Smooth muscle cell (in vitro differentiated cells): ENCODE measurements around the gene TRMT44. TPM values are rescaled to one million over a fixed set of nuclear protein-coding genes. Genes with fewer than 3 reads are reported as not detected.

Experiments used
- DNase-seq: peaks from one replicate; lab custom pipeline; 2025; ENCODE audit not compliant: unreplicated experiment; lab: John Stamatoyannopoulos, UW
- H2AFZ ChIP-seq: fragments of 200-600 bp; sonication (generic); 2 replicates; pipeline ENCODE4 v1.6.0; 2016; ENCODE audit warnings: antibody characterized with exemption, low read depth, mild to moderate bottlenecking
- H3F3A ChIP-seq: fragments of 200-600 bp; sonication (generic); 2 replicates; pipeline ENCODE4 v1.6.0; 2017; ENCODE audit warnings: antibody characterized with exemption, low read depth
- H3K27ac ChIP-seq: fragments of 200-600 bp; sonication (generic); 2 replicates; pipeline ENCODE4 v1.5.1; 2016; ENCODE audit warnings: low read depth, mild to moderate bottlenecking
- H3K27me3 ChIP-seq: fragments of 200-600 bp; sonication (generic); 2 replicates; pipeline ENCODE4 v1.6.1; 2016; ENCODE audit warnings: low read depth, mild to moderate bottlenecking
- H3K36me3 ChIP-seq: fragments of 200-600 bp; sonication (generic); 2 replicates; pipeline ENCODE4 v1.5.1; 2016; ENCODE audit warnings: low read depth
- H3K4me1 ChIP-seq: fragments of 200-600 bp; sonication (generic); 2 replicates; pipeline ENCODE4 v1.5.1; 2016; ENCODE audit warnings: low read depth
- H3K4me2 ChIP-seq: fragments of 200-600 bp; sonication (generic); 2 replicates; pipeline ENCODE4 v1.6.0; 2016; ENCODE audit warnings: mild to moderate bottlenecking
- H3K4me3 ChIP-seq: fragments of 200-600 bp; sonication (generic); 2 replicates; pipeline ENCODE4 v1.5.1; 2016; ENCODE audit warnings: mild to moderate bottlenecking
- H3K79me2 ChIP-seq: fragments of 200-600 bp; sonication (generic); 2 replicates; pipeline ENCODE4 v1.6.0; 2016; ENCODE audit warnings: low read depth, mild to moderate bottlenecking
- H3K9ac ChIP-seq: fragments of 200-600 bp; sonication (generic); 2 replicates; pipeline ENCODE4 v1.6.0; 2016; ENCODE audit warnings: low read depth
- H3K9me3 ChIP-seq: fragments of 200-600 bp; sonication (generic); replicated peaks from 2 replicates; pipeline ENCODE4 v1.5.1; 2016; ENCODE audit warnings: low read depth
- H4K20me1 ChIP-seq: fragments of 200-600 bp; sonication (generic); 2 replicates; pipeline ENCODE4 v1.6.0; 2016; ENCODE audit warnings: low read depth
- WGBS: methylation state at CpG from one replicate; pipeline ENCODE4 v1.1.7; 2016; ENCODE audit warnings: low lambda C conversion rate; 5-methylcytosine and 5-hydroxymethylcytosine counted together
- polyA plus RNA-seq: library from polyadenylated mRNA; unstranded; fragments of >200 nt; fragmentation: Nextera tagmentation; extraction: Ambion mirVana; gene quantifications from 2 replicates; pipeline ENCODE4 v1.2.1, GENCODE V29; 2016
- total RNA-seq: library from RNA; depleted of rRNA; stranded (reverse); fragments of >200 nt; gene quantifications from 2 replicates; pipeline ENCODE4 v1.2.3, GENCODE V29; 2014
- TF ChIP-seq, protein P1 (sequence below): fragments of 200-600 bp; sonication (generic); IDR thresholded peaks from 2 replicates; pipeline ENCODE4 v1.5.1; 2017; ENCODE audit warnings: borderline replicate concordance, mild to moderate bottlenecking, antibody characterized with exemption; ENCODE audit not compliant: insufficient read depth, poor library complexity, severe bottlenecking

The TRMT44 gene
- total and polyA plus RNA-seq, 2 experiments from 2014 or later: 5.0 to 18.7 TPM

DNA sequence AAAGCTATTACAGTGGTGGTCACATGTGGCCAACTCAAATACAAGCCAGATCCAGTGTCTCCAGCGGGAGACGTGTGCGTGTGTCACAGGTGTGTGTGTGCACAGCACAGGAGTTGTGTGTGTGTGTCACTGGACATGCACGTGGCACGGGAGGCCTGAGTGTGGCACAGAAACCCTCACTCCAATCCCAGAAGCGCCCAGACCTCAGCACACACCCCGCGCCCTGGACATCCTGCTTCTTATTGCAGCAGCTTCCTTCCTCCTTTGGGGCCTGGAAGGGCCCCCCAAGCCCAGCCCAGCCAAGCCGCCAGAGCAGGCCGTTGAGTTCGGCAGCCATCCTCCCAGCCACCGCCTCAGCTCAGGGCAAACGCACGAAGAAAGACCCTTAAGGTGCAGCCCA is 37.9 kb upstream of the TRMT44 start:
- no peaks in the 10 kb centered on the region for H3K36me3 ChIP-seq
- H3K27me3 ChIP-seq: no peaks in the 10 kb centered on the region
- H3F3A ChIP-seq: no peaks in the 10 kb centered on the region
- H3K79me2 ChIP-seq: no peaks in the 10 kb centered on the region
- H3K4me3 ChIP-seq: no peak overlapping the region
- TF ChIP-seq, protein P1, sequence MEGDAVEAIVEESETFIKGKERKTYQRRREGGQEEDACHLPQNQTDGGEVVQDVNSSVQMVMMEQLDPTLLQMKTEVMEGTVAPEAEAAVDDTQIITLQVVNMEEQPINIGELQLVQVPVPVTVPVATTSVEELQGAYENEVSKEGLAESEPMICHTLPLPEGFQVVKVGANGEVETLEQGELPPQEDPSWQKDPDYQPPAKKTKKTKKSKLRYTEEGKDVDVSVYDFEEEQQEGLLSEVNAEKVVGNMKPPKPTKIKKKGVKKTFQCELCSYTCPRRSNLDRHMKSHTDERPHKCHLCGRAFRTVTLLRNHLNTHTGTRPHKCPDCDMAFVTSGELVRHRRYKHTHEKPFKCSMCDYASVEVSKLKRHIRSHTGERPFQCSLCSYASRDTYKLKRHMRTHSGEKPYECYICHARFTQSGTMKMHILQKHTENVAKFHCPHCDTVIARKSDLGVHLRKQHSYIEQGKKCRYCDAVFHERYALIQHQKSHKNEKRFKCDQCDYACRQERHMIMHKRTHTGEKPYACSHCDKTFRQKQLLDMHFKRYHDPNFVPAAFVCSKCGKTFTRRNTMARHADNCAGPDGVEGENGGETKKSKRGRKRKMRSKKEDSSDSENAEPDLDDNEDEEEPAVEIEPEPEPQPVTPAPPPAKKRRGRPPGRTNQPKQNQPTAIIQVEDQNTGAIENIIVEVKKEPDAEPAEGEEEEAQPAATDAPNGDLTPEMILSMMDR: no peak
- no peak overlapping the region for H3K27ac ChIP-seq
- H3K9ac ChIP-seq: no peak overlapping the region
- H3K4me1 ChIP-seq: no peaks in the 10 kb centered on the region
- no peak overlapping the region for H3K4me2 ChIP-seq
- H4K20me1 ChIP-seq: no peaks in the 10 kb centered on the region
- H2AFZ ChIP-seq: no peak overlapping the region
- H3K9me3 ChIP-seq: no peaks in the 10 kb centered on the region
- no peak for DNase-seq
- WGBS: 86% methylated on average over 14 of the region's 14 CpGs

DNA sequence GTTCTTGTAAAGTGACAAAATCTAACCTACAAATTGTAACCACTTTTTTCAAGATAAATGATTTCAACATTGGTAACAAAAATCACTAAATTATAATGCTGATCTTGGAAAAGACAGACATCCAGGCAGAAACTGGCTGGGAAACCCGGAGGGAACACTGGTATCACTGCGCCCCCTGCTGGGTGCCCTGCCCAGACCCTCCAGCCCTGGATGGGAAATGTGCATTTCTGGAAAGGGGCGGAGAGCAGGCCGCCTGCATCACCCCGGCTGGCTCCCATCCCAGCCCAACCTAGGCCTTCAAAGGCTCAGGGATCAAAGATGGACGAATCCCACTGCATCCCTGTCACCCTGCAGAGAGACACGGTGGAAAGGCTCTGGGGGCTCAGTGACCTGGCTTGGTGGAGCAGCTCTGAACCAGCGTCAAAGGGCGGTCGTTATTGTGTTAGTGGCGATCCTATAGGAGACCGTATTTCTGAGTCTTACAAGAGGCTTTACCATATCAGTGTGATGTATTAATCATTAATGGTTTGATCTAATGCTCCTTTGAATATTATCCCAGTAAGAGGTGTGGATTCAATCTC is 37.3 kb upstream of the TRMT44 start:
- Histone ChIP-seq H3F3A (no peaks in the 10 kb centered on the region), H3K79me2 (no peaks in the 10 kb centered on the region), H3K27me3 (no peaks in the 10 kb centered on the region), H3K9me3 (no peaks in the 10 kb centered on the region), H3K9ac (no peak overlapping the region), H3K27ac (no peak overlapping the region), H3K4me3 (no peak overlapping the region), H2AFZ (no peak overlapping the region), H3K4me2 (no peak overlapping the region), H3K36me3 (no peaks in the 10 kb centered on the region), H4K20me1 (no peaks in the 10 kb centered on the region), H3K4me1 (no peaks in the 10 kb centered on the region)
- TF ChIP-seq, protein P1: peak; percentile 92
- DNase-seq: peak; percentile 62
- whole genome bisulfite sequencing: 56% methylated on average over 12 of the region's 12 CpGs

DNA sequence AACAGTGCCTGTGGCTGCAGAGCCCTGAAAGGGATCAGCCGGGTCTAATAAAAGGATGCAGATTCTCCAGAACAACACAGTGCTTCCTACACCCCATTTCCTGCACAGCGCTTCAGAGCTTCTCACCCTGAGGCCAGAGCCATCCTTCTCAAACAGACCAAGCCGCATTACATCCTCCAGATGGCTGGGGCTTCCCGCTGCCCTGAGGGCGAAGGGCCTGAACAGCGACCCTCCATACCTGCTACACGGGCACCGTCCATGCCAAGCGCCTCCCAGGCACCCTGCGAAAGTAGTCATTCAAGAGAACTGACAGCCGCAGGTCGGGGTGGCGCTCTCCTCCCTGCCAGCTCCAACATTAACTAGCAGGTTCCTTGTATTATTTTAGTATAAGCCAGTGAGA is 36.6 kb upstream of the TRMT44 start:
- 93% methylated on average over 13 of the region's 13 CpGs for WGBS
- Histone ChIP-seq H2AFZ (no peak overlapping the region), H3K9ac (no peak overlapping the region), H3K4me3 (no peak overlapping the region), H3K79me2 (no peaks in the 10 kb centered on the region), H3K9me3 (no peaks in the 10 kb centered on the region), H3K4me1 (no peaks in the 10 kb centered on the region), H3K27ac (no peak overlapping the region), H3K36me3 (no peaks in the 10 kb centered on the region), H3K27me3 (no peaks in the 10 kb centered on the region), H3K4me2 (no peak overlapping the region), H3F3A (no peaks in the 10 kb centered on the region), H4K20me1 (no peaks in the 10 kb centered on the region)
- DNase-seq: no peak
- TF ChIP-seq, protein P1: no peak
